Fibroblast of lung (primary cell): ENCODE measurements around the gene MYO18A. TPM values are rescaled to one million over a fixed set of nuclear protein-coding genes. Genes with fewer than 3 reads are reported as not detected.
"Not testable (repeated sequence)": the region's sequence is repeated elsewhere in the genome, so short reads cannot be mapped to it uniquely, and the experiment has no call there.

ENCODE experiments used
- DNase-seq, 2 donors: peaks; one replicate each; pipeline versions ENCODE4 v3.0.0 to v3.0.0-alpha.2; 2010; ENCODE audit warnings: low read depth in 2 of 2
- H2AFZ ChIP-seq: 2 replicates; pipeline ENCODE4 v1.5.1; 2012; ENCODE audit warnings: low read length, control low read depth, inconsistent platforms
- H3K27ac ChIP-seq: 2 replicates; pipeline ENCODE4 v1.5.1; 2011; ENCODE audit warnings: low read length, control low read depth; ENCODE audit not compliant: insufficient read depth
- H3K27me3 ChIP-seq: 2 replicates; pipeline ENCODE4 v1.5.1; 2011; ENCODE audit warnings: mild to moderate bottlenecking, low read length; ENCODE audit not compliant: control insufficient read depth, insufficient read depth
- H3K36me3 ChIP-seq: 2 replicates; pipeline ENCODE4 v1.5.1; 2011; ENCODE audit warnings: low read length; ENCODE audit not compliant: control insufficient read depth, insufficient read depth
- H3K4me1 ChIP-seq: 2 replicates; pipeline ENCODE4 v1.5.1; 2011; ENCODE audit warnings: low read length; ENCODE audit not compliant: control insufficient read depth, insufficient read depth; ENCODE audit errors: extremely low read depth
- H3K4me2 ChIP-seq: 2 replicates; pipeline ENCODE4 v1.5.1; 2011; ENCODE audit warnings: low read length, control low read depth; ENCODE audit not compliant: insufficient read depth; ENCODE audit errors: extremely low read depth
- H3K4me3 ChIP-seq, 4 experiments: fragments of 200-600 bp in 1 of 4; sonication (generic) in 1 of 4; replicated peaks in 1 of 4; 2 replicates each; pipeline ENCODE4 v1.5.1; 2011 to 2016; ENCODE audit warnings: low read length in 4 of 4, low read depth in 3 of 4, mild to moderate bottlenecking in 3 of 4, control low read depth in 2 of 4, inconsistent platforms in 1 of 4, mixed read lengths in 1 of 4; ENCODE audit not compliant: insufficient read depth in 1 of 4; ENCODE audit errors: control extremely low read depth in 1 of 4
- H3K79me2 ChIP-seq: 2 replicates; pipeline ENCODE4 v1.5.1; 2012; ENCODE audit warnings: mild to moderate bottlenecking, low read length, inconsistent platforms; ENCODE audit not compliant: control insufficient read depth, insufficient read depth
- H3K9ac ChIP-seq: 2 replicates; pipeline ENCODE4 v1.5.1; 2011; ENCODE audit warnings: mild to moderate bottlenecking, low read length, control low read depth; ENCODE audit not compliant: insufficient read depth
- H3K9me3 ChIP-seq: 2 replicates; pipeline ENCODE4 v1.5.1; 2012; ENCODE audit warnings: low read depth, low read length; ENCODE audit not compliant: control insufficient read depth, insufficient read depth
- H4K20me1 ChIP-seq: 2 replicates; pipeline ENCODE4 v1.5.1; 2011; ENCODE audit warnings: low read length; ENCODE audit not compliant: control insufficient read depth, insufficient read depth; ENCODE audit errors: extremely low read depth
- CTCF ChIP-seq, 2 donors: IDR thresholded peaks in 1 of 2; conservative IDR thresholded peaks in 1 of 2; 1 replicate in 1 of 2; 2 replicates in 1 of 2; pipeline ENCODE4 v1.5.1; 2011 to 2012; ENCODE audit warnings: low read length in 2 of 2, control low read depth in 1 of 2, inconsistent platforms in 1 of 2, low read depth in 1 of 2, mild to moderate bottlenecking in 1 of 2
- EZH2 ChIP-seq: IDR thresholded peaks from 2 replicates; pipeline ENCODE4 v1.5.1; 2012; ENCODE audit warnings: low read length, control low read depth, mild to moderate bottlenecking; ENCODE audit errors: missing control alignments
- polyA plus RNA-seq, 2 donors: library from polyadenylated mRNA; depleted of rRNA in 1 of 2; stranded (reverse) in 1 of 2; unstranded in 1 of 2; fragments of >200 nt; gene quantifications; 2 replicates each; pipeline ENCODE4 v1.2.1, GENCODE V29; 2011 to 2012; ENCODE audit warnings: missing spikeins in 1 of 2
- total RNA-seq: library from RNA; depleted of rRNA; stranded (reverse); fragments of >200 nt; gene quantifications from 2 replicates; pipeline ENCODE4 v1.2.1, GENCODE V29; 2014

MYO18A gene
- total and polyA plus RNA-seq, 2 donors (not counting 1 experiment from before 2014, with no cell fraction given): 11.7 to 133 TPM

- no peak for DNase-seq
- no peaks in the 10 kb centered on the region for H4K20me1 ChIP-seq
- H2AFZ ChIP-seq: no peak overlapping the region
- no peaks in the 10 kb centered on the region for H3K27me3 ChIP-seq
- no peaks in the 10 kb centered on the region for H3K4me1 ChIP-seq
- H3K36me3 ChIP-seq: peaks cover 3% of the 10 kb centered on the region
- H3K4me2 ChIP-seq: no peak overlapping the region
- no peaks in the 10 kb centered on the region for H3K79me2 ChIP-seq
- H3K4me3 ChIP-seq: no peak overlapping the region
- no peak overlapping the region for H3K9ac ChIP-seq
- TF ChIP-seq CTCF (conservative IDR thresholded peaks at IDR 0.05 in 1 of 2, IDR thresholded peaks at IDR 0.05 in 1 of 2; ENCODE audit: low read depth in 1 of 2, low read length in 2 of 2) (no peak), EZH2 (no peak)
- no peak overlapping the region for H3K27ac ChIP-seq
- no peaks in the 10 kb centered on the region for H3K9me3 ChIP-seq
These were observed 10.2 kb downstream of the MYO18A start for GRCh38 chr17:29169806-29170591.

- not testable (repeated sequence) for H3K4me1 ChIP-seq, H3K79me2 ChIP-seq, H3K27me3 ChIP-seq, H4K20me1 ChIP-seq, H3K9ac ChIP-seq, H3K9me3 ChIP-seq, H3K4me2 ChIP-seq, H3K4me3 ChIP-seq, H3K36me3 ChIP-seq, DNase-seq, H3K27ac ChIP-seq, H2AFZ ChIP-seq
These were observed 11.5 kb downstream of the MYO18A start for GRCh38 chr17:29168759-29169126.

- TF ChIP-seq CTCF (conservative IDR thresholded peaks at IDR 0.05 in 1 of 2, IDR thresholded peaks at IDR 0.05 in 1 of 2; ENCODE audit: low read depth in 1 of 2, low read length in 2 of 2) (no peak), EZH2 (no peak)
- H3K9me3 ChIP-seq: no peaks in the 10 kb centered on the region
- no peak overlapping the region for H3K27ac ChIP-seq
- H3K79me2 ChIP-seq: no peaks in the 10 kb centered on the region
- H2AFZ ChIP-seq: no peak overlapping the region
- no peaks in the 10 kb centered on the region for H4K20me1 ChIP-seq
- no peaks in the 10 kb centered on the region for H3K4me1 ChIP-seq
- no peak overlapping the region for H3K4me3 ChIP-seq
- DNase-seq: no peak
- H3K27me3 ChIP-seq: no peaks in the 10 kb centered on the region
- H3K36me3 ChIP-seq: peaks cover 4% of the 10 kb centered on the region
- H3K4me2 ChIP-seq: no peak overlapping the region
- no peak overlapping the region for H3K9ac ChIP-seq
These were observed 12.0 kb downstream of the MYO18A start for GRCh38 chr17:29168079-29168758.
